ENCODE results near the gene MAP4K2. TPM values are rescaled to one million over a fixed set of nuclear protein-coding genes. Genes with fewer than 3 reads are reported as not detected.

Gene MAP4K2
- total and polyA plus RNA-seq, 9 of the 15 experiments (the other 6 are each of a cell fraction or from before 2014, with no cell fraction given) = 0.13 to 14.5 (median 7.3) TPM

- no peak for FAIRE-seq
- DNase-seq (ENCODE audit: extremely low read depth in 1 of 4, low spot score in 3 of 4) = no peak
- ChIA-PET POLR2A (interaction anchor here (1.5 kb wide), 1 partner anchor 11 kb away, joined by 3 read pairs; no protein-coding TSS in a partner anchor), CTCF (ENCODE audit: low intra/inter-chr PET ratio) (no interaction called here)
- TF ChIP-seq CXXC5 (CRISPR knock-in tag; IDR thresholded peaks at IDR 0.05) (no peak), DLX4 (CRISPR knock-in tag; IDR thresholded peaks at IDR 0.05) (no peak), ZSCAN32 (CRISPR knock-in tag; IDR thresholded peaks at IDR 0.05) (no peak), NR3C1 (CRISPR knock-in tag; IDR thresholded peaks at IDR 0.05) (no peak), ZKSCAN1 (IDR thresholded peaks at IDR 0.05; ENCODE audit: low read depth, low read length) (no peak), HNRNPLL (IDR thresholded peaks at IDR 0.05; ENCODE audit: low read depth, low read length, poor library complexity, severe bottlenecking) (no peak), GTF2B (IDR thresholded peaks at IDR 0.05; ENCODE audit: extremely low read depth, insufficient read length) (no peak), ZNF277 (CRISPR knock-in tag; IDR thresholded peaks at IDR 0.05; ENCODE audit: borderline replicate concordance) (no peak), FOS (IDR thresholded peaks at IDR 0.05; ENCODE audit: extremely low read depth, insufficient read length) (no peak), SIN3A (IDR thresholded peaks at IDR 0.05; ENCODE audit: borderline replicate concordance in 2 of 2, control insufficient read depth in 1 of 2, low read depth in 2 of 2, low read length in 2 of 2) (no peak), HDAC8 (tag; IDR thresholded peaks at IDR 0.05) (no peak), ZNF644 (tag; IDR thresholded peaks at IDR 0.05; ENCODE audit: low read depth) (no peak), NBN (IDR thresholded peaks at IDR 0.05; ENCODE audit: low read depth) (no peak)
- H4K20me1 ChIP-seq (replicated peaks; ENCODE audit: control insufficient read depth, insufficient read depth, low read length) = no peaks in the 10 kb centered on the region
- no peak overlapping the region for H3K27ac ChIP-seq (ENCODE audit: extremely low read depth, low read depth, low read length)
- H2AFZ ChIP-seq (ENCODE audit: low read depth, low read length) = no peak overlapping the region
- no peaks in the 10 kb centered on the region for H3K27me3 ChIP-seq (ENCODE audit: control insufficient read depth in 2 of 2, insufficient read depth in 2 of 2, low read length in 2 of 2)
- peaks cover 18% of the 10 kb centered on the region; the same call in 2 of the 3 replicates for H3K79me2 ChIP-seq (ENCODE audit: control insufficient read depth, insufficient read depth, low read length)
- in situ Hi-C loops (cut with MboI) (no loop called here), intact Hi-C loops (cut with micrococcal nuclease) (no loop called here)
- H3K4me3 ChIP-seq = no peak overlapping the region
- peaks cover 18 to 46% of the 10 kb centered on the region in 2 experiments for H3K4me1 ChIP-seq (replicated peaks in 1 of 2; ENCODE audit: control insufficient read depth in 2 of 2, insufficient read depth in 2 of 2, low read length in 2 of 2)
- ATAC-seq = no peak
- WGBS (ENCODE audit: insufficient coverage, low coverage, missing lambda C conversion rate) = 85% methylated on average over 12 of the region's 28 CpGs
- no peaks in the 10 kb centered on the region for H3K9me3 ChIP-seq (replicated peaks; ENCODE audit: control insufficient read depth, insufficient read depth, low read depth, low read length)
- peaks cover 44% of the 10 kb centered on the region; the same call in 2 of the 3 replicates for H3K36me3 ChIP-seq (ENCODE audit: control insufficient read depth, insufficient read depth, low read length)
- no TSS peak for BruUV-seq (replicated peaks)
- H3K9ac ChIP-seq (ENCODE audit: insufficient read depth in 1 of 2, low read depth in 2 of 2, low read length in 2 of 2) = no peak overlapping the region
- H3K9me1 ChIP-seq (ENCODE audit: control insufficient read depth, insufficient read depth, low read length) = no peaks in the 10 kb centered on the region
- no peak overlapping the region for H3K4me2 ChIP-seq (ENCODE audit: insufficient read depth, low read length)
These were observed 35.8 kb upstream of the MAP4K2 start for GRCh38 chr11:64838600-64839334.

Data from K562 (cell line).